ENCODE measurements around the gene FAM200B. TPM values are rescaled to one million over a fixed set of nuclear protein-coding genes. Genes with fewer than 3 reads are reported as not detected.

The FAM200B gene
- polyA plus RNA-seq, 1 of the 3 experiments (the other 2 are of a cell fraction): 46.3 TPM

- H3K9me2 ChIP-seq: no peaks in the 10 kb centered on the region
- H3K9ac ChIP-seq: no peak overlapping the region
- no peak for DNase-seq
- no peaks in the 10 kb centered on the region for H3F3A ChIP-seq (replicated peaks; ENCODE audit: insufficient read depth)
- H3K4me1 ChIP-seq (ENCODE audit: control insufficient read depth in 1 of 2, insufficient read depth in 2 of 2, low read depth in 1 of 2, low read length in 1 of 2): peaks cover 0 to 13% of the 10 kb centered on the region in 2 experiments; a peak in 2 of 4 replicates
- WGBS (ENCODE audit: low lambda C conversion rate): 100% methylated on average over 1 of the region's 1 CpG
- H3K4me2 ChIP-seq: no peak overlapping the region
- no peaks in the 10 kb centered on the region for H3K79me2 ChIP-seq (ENCODE audit: insufficient read depth)
- no peaks in the 10 kb centered on the region for H3K36me3 ChIP-seq (replicated peaks in 1 of 2; ENCODE audit: control insufficient read depth in 1 of 2, insufficient read depth in 2 of 2, low read length in 1 of 2)
- no peak overlapping the region for H3K27ac ChIP-seq (ENCODE audit: low read depth in 2 of 2, low read length in 1 of 2)
- H4K20me1 ChIP-seq (ENCODE audit: insufficient read depth): no peaks in the 10 kb centered on the region
- no peak for TF ChIP-seq SMC3 (IDR thresholded peaks at IDR 0.05; ENCODE audit: low read depth, low read length)
- TF ChIP-seq NFIC (IDR thresholded peaks at IDR 0.05; ENCODE audit: borderline replicate concordance): no peak
- TF ChIP-seq, protein P1, sequence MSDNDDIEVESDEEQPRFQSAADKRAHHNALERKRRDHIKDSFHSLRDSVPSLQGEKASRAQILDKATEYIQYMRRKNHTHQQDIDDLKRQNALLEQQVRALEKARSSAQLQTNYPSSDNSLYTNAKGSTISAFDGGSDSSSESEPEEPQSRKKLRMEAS (IDR thresholded peaks at IDR 0.05; ENCODE audit: low read depth): no peak
- no peak for TF ChIP-seq GABPA (IDR thresholded peaks at IDR 0.05; ENCODE audit: low read depth)
- H3K9me3 ChIP-seq: no peaks in the 10 kb centered on the region
- no peak overlapping the region for H3K4me3 ChIP-seq (ENCODE audit: low read depth in 2 of 2, low read length in 1 of 2)
- POLR2A ChIA-PET: no interaction called here
- no peak overlapping the region for H2AFZ ChIP-seq (ENCODE audit: low read depth)
- no peaks in the 10 kb centered on the region for H3K27me3 ChIP-seq (ENCODE audit: insufficient read depth)
- CTCF ChIA-PET: no interaction called here
Measured at GRCh38 chr4:15714141-15714540, 32.5 kb downstream of the FAM200B start.

GRCh38 chr4:15714646-15715435, 33.2 kb downstream of the FAM200B start:
- no peaks in the 10 kb centered on the region for H4K20me1 ChIP-seq (ENCODE audit: insufficient read depth)
- H3K9me3 ChIP-seq: no peaks in the 10 kb centered on the region
- no peak overlapping the region for H2AFZ ChIP-seq (ENCODE audit: low read depth)
- H3F3A ChIP-seq (replicated peaks; ENCODE audit: insufficient read depth): no peaks in the 10 kb centered on the region
- H3K9ac ChIP-seq: no peak overlapping the region
- no peaks in the 10 kb centered on the region for H3K27me3 ChIP-seq (ENCODE audit: insufficient read depth)
- H3K4me3 ChIP-seq (ENCODE audit: low read depth in 2 of 2, low read length in 1 of 2): no peak overlapping the region
- ChIA-PET POLR2A (no interaction called here), CTCF (no interaction called here)
- no peaks in the 10 kb centered on the region for H3K79me2 ChIP-seq (ENCODE audit: insufficient read depth)
- H3K36me3 ChIP-seq (replicated peaks in 1 of 2; ENCODE audit: control insufficient read depth in 1 of 2, insufficient read depth in 2 of 2, low read length in 1 of 2): no peaks in the 10 kb centered on the region
- no peak for DNase-seq
- no peaks in the 10 kb centered on the region for H3K9me2 ChIP-seq
- TF ChIP-seq SIN3A (IDR thresholded peaks at IDR 0.05; ENCODE audit: borderline replicate concordance, low read depth, low read length): no peak
- no peak for TF ChIP-seq GATA2 (CRISPR knock-in tag; IDR thresholded peaks at IDR 0.05)
- TF ChIP-seq REST (IDR thresholded peaks at IDR 0.05; ENCODE audit: low read depth, low read length): no peak
- TF ChIP-seq MXI1 (IDR thresholded peaks at IDR 0.05; ENCODE audit: low read depth, low read length): no peak
- TF ChIP-seq YY1 (IDR thresholded peaks at IDR 0.05; ENCODE audit: low read depth): no peak
- no peak overlapping the region for H3K27ac ChIP-seq (ENCODE audit: low read depth in 2 of 2, low read length in 1 of 2)
- H3K4me1 ChIP-seq (ENCODE audit: control insufficient read depth in 1 of 2, insufficient read depth in 2 of 2, low read depth in 1 of 2, low read length in 1 of 2): peaks cover 0 to 13% of the 10 kb centered on the region in 2 experiments; a peak in 2 of 4 replicates
- no peak overlapping the region for H3K4me2 ChIP-seq
- 80% methylated on average over 8 of the region's 8 CpGs for WGBS (ENCODE audit: low lambda C conversion rate)
